Limb (tissue), 2 donors: ENCODE results near the gene SLFNL1.

Experiments used
- DNase-seq, 2 donors: peaks; one replicate each; pipeline ENCODE4 v3.0.0-alpha.2; 2016; ENCODE audit errors: extremely low spot score in 2 of 2

SLFNL1 gene

DNA sequence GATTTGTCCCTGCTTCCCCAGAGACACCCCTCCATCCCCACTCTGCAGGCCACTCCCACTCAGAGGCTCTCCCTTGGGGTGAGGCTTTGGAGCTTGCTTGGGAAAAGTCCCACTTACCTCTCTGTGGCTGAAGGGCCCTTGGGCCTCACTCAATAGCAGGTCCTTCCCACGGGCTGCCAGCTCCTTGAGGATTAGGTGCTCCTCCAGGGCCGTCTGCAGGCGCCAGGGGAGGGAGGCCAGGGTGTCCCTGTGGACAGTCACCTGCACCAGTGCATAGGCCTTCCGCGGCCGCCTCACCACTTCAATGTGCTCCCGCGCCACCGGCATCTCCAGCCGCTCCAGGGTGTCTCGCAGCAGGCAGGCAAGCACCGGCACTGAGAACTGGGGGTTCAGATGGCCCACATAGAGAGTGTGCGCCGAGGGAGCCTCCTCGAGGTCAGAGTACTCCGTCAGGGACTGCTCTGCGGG is 1.4 kb downstream of the SLFNL1 start:
- DNase-seq = no peak

DNA sequence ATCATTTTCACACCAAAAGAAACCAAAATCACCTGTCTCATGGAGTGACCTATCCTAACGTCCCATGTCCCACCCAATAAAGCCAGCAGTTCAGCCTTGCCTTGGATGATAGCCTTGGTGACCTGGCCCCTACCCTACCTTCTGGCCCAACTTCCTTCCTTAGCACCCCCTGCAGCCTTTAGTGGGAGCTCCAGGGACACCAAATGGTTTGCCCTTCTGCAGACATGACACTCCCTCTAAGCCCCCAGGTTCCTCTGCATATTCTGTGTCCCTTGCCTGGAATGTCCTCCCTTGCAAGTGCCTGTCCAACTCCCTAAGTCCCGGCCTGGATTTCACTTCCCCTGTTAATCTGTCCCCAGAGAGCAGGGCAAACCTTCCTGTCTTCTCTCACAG is 2.2 kb downstream of the SLFNL1 start:
- no peak for DNase-seq

DNA sequence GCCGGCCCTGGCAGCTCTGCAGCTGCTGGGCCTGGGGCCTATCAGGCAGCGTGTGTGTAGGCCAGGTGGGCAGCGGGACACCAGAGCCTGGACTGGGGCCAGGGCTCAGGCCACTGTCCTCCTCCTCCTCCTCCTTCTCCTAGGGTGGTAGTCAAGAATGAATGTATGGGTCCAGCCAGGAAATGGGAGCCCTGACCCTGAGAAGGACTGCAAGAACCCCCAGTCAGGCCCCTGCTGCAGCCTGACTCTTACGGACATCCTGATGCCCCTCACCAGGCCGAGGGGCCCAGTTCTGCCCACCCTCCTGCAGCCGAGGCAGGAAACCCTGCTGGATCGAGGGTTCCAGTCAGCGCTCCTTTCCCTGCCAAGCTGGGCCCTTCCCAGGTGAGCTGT is 3.5 kb downstream of the SLFNL1 start:
- DNase-seq = no peak

DNA sequence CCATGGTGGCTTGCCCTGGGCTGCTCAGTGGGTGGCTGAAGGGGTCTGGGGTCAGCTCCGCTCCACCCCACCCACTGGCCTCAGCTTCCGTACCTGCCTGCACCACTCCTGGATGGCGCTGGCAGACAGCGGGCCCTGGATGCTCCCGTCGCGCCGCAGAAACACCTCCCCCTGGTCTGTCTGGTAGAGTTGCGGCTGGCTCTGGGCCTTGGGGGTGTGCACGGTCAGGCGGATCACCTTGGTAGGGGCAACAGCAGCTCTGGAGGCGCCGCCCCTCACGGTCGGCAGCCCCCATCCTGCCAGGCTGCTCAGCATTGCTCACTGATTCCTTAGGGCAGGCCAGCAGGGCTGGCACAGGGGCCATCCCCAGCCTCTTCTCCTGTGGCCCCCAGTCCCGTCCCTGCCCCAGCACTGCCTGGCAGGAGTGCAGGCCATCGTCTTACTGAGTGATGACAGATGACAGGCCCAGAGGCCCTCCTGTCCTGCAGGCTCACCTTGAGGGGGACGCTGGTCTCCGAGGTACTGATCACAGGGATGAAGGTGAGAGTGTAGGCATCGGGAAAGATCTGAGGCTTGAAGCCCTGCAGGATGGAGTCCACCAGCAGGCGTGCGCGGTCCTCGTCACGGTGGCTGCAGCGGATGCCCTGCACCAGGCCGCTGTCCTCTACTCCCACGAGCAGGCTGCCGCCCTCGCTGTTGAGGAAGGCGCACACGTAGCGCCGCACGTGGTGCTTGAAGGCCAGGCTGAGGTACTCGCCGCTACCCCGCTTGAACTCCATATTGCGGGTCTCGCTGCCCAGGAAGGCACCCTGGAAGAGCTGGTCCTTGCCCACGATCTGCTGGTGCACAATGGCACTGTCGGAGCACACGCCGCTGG is 4.1 kb downstream of the SLFNL1 start:
- DNase-seq = no peak

DNA sequence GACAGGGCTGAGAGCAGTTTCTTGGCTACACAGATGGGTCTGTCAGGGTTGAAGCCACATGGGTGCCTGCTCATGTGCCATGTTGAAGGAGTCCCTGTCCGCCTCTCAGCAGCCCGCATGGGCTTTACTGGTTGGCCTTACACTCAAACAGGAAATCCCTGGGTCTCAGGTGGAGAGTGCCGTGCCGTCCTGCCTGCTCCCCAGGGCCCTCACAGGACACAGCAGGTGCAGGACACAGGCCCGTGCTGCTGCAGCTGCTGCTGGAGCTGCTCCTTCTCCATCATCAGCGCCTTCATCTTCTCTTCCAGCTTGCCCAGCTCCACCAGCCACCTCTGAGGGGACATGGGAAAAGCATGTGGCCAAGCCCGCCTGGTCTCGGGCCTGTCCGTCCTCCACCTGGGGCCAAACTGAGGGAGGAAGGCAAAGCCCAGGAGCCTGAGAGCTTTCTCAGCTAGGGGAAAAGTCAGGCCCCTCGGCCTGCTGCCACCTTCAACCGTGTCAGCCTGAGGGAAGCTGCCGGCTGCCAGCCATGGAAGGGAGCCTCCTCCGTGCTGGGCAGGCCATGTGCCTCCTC is 5.5 kb downstream of the SLFNL1 start:
- no peak for DNase-seq

DNA sequence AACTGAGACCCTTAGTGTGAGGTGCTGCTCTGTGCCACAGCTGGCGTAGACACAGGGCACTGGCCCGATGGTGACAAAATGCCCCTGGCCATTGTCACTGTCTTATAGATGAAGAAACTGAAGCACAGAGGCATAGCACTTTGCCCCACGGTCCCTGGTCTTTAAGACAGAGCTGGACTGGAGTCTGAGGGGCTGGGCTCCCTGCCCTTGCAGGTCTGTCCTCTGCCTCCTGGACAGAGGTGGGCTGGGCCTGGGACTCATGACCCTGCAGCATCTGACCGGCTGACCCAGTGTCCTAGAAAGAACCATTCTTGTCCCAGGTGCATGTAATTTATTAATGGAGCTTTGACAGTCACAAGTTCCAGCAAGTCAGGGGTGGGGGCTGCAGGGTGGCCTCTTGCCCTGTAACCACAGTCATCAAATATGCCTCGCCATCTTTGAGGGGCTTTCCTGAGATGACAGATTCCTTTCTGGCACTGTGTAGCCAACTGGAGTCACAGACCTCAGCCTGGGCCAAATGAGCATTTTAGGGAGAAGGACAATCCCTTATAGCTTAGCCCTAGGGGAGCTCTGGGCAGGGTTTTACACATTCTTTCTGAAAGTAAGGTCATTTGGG is 6.1 kb downstream of the SLFNL1 start:
- no peak for DNase-seq

DNA sequence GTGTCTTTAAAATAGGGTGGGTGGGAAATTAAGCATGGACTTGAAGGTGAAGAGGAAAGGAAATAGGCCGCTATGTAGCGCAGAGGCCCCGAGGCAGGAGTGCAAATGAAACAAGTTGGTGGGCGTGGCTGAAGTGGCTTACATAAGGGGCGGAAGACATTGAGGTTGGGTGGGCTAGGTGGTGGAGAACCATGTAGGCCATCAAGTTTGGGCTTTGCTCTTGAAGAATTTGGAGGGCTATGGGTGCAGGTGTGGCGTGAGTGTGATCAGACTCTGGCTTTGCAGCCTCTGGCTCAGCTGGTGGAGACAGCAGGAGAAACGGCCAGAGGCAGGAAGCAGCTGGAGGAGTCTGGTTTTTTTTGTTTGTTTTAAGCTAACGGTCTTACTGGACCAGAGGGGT is 6.7 kb downstream of the SLFNL1 start:
- no peak for DNase-seq

DNA sequence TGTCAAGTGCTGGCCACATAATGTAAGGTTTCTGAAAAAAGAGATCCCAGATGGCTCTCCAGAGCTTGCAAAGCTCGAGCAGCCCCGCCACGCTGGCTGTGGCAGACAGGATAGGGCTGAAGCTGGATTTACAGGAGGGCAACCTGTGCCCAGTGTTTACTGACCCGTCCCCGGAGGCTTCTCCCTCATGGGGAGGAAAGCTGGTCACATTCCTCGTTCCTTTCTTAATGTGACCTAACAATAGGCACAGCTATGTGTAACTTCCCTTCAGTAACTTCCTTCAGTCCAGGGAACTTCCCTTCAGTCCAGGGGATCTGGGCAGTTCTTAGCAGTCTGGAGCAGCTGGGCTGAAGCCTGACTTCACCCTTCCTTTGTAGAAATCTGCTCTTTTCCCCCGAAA is 7.7 kb downstream of the SLFNL1 start:
- no peak for DNase-seq

DNA sequence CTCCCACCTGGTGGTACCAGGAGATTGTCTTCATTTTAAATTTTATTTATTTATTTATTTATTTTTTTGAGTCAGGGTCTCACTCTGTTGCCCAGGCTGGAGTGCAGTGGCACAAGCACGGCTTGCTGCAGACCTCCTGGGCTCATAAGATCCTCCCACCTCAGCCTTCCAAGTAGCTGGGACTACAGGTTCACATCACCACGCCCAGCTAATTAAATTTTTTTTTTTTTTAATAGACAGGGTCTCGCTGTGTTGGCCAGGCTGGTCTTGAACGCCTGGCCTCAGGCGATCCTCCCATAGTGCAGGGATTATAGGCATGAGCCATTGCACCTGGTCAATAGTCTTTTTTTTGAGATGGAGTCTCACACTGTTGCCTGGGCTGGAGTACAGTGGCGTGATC is 8.5 kb downstream of the SLFNL1 start:
- no peak for DNase-seq

DNA sequence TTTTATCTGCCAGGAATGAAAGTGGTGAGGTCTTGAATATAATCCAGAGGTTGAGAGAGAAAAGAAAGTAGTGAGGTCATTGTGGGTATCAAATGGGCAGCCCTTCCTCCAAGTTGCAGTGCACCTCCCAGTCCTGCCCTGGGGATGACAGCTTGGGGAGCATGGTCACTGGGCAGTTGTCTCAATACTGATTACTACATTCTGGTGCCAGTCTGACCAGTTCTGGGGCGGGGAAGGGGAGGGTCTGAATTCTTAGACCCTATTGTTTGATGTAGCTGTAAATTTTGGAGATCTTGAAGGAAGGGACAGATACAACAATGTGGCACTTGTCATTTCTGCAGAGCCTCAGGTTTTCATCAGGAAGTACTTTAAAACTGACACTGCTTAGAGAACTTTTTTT is 11.2 kb downstream of the SLFNL1 start:
- DNase-seq = no peak

DNA sequence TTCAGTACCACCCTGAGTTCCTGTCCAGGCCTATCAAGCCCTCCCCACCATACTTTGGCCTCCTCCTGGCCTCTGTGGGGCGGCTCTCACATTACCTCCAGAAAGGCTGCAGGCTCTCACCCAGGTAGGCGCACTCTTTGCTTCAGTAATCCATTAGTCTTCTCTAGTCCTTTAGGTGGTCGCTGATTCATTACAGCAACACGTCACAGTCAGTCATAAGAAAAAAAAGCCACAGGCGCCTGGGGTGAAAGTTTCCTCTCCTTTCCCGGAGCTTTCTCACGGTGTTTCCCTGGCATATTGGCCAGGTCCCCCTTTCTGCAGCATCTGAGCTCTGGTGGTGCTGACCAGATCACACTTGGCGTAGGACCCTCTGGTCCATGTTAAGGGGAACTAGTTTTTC is 12.1 kb downstream of the SLFNL1 start:
- DNase-seq = no peak

DNA sequence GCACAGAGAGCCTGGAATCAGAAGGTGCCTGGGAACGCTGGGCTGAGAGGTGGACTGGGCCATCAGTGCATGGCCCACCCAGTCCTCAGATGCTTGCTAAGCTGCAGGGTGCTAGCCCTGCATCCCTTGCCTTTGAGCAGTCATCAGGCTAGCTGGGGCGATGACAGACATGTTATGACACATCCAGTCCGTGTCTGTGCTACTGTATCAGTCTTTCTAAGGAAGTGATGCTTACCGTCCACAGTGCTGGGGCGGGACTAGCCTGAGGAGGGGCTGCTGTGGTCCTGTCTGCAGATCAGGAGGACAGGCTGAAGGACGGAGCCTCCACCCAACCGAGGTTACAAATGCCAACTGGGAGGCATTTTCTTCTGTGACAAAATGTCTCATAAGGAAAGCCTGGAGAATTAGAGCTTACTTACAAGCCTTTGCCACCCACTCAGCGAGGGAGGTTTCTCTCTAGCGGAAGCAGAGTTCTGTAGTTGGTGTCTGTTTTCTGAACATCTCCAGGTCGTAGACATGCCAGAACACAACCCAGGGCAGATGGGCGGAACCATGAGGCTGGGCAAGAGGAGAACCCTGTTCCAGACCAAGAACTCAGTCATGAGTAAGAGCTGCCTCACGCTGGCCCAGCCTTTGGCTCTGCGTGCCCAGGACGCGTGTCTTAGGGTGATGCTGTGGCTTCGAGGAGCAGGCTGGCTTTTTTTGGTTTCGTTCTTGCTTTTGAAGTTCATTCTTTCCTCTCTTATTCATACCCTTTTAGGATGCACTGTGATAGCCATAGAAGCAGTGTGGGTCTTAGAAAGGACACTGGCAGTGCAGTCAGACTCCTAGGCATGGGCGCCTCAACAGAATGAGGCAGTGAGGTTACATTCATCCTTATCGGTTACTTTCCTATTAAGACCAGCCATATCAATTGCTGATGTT is 14.3 kb downstream of the SLFNL1 start:
- DNase-seq = no peak

DNA sequence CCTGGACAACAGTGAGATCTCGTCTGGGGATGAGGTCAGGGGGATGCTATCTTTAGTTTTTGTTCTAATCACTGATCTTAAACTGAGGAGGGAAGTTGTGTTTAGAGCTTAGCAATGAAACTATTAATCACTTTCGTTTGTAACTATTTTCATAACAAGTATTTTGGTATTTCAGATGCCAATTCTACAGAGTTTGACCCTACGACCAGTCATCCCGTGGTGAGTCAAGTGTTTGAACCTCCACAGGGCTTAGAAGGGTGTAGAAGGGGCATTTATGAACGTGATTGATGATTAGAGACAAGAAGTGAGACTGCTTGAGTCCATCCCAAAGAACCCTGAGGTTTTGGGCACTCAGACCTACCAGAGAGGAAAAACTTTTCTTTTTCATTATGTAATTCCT is 15.6 kb downstream of the SLFNL1 start:
- DNase-seq = no peak

DNA sequence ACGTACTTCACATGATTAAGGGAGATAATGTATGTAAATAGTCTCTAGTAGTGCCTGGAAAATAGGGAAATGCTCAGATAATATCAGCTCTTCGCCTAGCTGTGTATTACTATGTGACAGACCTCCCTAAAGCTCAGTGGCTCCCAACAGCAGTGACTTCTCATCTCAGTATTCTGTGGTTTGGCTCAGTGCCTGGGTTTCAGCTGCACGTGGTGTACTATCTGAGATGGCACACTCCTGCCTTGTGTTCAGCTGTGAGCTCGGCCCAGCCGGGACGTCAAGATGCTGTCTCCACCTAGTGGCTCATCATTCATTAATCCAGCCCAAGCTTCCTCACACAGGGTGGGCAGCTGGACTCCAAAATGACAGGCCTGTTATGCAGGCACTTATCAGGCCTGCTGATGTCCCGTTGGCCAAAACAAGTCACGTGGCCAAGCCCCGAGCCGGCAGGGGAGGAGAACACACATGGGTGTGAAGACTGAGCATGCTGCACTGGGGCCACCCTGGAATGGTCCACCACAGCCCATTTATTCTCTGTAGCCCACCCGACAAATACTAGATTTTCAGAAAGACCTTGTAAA is 17.8 kb downstream of the SLFNL1 start:
- peak; percentile 78 to 85 for DNase-seq

DNA sequence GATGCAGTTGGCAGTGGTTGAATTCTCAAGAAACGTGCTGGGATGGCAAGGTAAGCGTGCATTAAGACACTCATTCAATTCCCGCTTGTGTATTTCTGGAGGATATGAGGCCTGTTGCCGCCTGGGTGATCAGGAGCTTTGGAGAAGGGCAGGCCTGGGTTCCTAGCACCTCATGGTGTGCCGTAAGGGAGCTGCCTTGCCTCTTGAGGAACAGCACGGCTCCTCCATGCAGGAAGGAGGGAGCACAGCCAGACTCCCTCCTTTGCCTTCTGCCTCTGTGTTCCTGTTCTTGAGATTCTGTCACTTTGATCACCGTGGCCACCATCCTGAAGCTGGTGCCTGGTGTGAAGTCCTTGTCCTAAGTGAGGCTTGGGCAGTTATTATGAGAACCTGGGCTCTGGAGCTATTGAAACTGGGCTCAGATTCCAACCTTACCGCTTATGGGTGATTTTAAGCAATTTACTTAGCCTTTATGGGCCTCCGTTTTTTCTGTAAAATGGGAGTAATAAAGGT is 18.3 kb downstream of the SLFNL1 start:
- DNase-seq = no peak

DNA sequence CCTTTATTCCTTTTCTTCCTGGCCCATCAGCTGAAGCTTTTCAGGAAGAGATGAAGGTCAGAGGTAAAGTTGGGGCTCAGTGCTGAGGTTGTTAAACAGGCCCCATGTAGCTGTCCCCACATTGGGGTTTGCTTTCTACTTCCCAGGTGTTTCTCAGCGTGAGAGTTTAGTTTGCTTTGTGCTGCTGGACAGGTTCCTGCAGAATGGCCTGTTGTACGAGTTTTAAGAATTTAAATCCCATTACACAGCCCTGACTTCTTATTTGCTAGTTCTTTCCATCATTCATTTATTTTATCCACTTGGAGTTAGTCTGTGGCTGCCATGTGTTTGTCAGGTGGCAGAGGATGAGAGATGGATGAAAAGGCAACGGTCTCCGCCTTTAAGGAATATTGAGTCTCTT is 22.9 kb downstream of the SLFNL1 start:
- DNase-seq = no peak

DNA sequence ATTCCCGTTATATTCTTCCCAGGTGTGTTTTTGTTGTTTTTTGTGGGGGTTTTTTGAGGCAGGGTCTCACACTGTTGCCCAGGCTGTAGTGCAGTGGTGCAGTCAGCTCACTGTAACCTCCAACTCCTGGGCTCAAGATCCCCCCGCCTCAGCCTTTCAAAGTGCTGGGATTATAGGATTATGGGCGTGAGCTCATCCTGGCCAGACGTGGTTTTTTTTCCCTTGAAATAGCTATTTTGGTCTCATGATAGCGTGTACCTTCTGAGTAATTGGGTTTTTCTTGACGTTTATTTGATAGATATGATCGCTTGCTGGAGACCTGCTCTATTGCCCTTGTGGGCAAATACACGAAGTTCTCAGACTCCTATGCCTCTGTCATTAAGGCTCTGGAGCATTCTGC is 24.4 kb downstream of the SLFNL1 start:
- no peak for DNase-seq

DNA sequence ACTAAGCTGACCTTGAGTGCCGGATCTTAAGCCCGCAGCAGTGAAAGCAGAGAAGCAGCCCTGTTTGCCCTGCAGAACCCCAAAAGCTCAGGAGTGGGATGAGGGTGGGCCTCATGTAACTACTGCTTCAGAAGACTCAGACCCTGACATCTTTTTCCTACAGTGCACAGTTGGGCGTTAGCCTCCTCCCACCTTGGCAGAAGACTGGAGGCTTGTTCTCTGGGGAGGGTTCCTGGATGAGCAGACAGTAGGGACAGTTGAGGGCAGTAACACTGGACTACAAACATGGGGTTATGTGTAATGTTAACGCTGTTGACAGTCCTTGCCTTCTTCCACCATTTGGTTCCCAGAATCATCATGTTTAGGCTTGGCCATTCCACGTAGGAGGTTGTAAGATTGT is 32.5 kb downstream of the SLFNL1 start:
- DNase-seq = no peak

DNA sequence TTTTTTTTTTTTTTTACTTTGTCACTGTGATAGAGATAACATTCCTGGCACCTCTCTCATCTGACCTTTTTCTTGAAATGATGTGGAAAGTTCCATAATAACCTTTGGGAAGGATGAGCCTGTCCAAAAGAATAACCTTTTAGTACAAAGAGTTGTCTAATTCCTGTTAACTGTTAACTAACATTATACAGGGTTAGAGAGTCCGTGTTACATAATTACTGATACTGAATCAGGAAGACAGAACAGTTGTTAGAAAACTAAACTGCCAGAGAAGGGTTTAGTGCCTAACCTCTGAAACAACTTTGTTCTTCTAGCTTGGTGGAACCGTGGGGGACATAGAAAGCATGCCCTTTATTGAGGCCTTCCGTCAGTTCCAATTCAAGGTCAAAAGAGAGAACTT is 33.2 kb downstream of the SLFNL1 start:
- no peak for DNase-seq

DNA sequence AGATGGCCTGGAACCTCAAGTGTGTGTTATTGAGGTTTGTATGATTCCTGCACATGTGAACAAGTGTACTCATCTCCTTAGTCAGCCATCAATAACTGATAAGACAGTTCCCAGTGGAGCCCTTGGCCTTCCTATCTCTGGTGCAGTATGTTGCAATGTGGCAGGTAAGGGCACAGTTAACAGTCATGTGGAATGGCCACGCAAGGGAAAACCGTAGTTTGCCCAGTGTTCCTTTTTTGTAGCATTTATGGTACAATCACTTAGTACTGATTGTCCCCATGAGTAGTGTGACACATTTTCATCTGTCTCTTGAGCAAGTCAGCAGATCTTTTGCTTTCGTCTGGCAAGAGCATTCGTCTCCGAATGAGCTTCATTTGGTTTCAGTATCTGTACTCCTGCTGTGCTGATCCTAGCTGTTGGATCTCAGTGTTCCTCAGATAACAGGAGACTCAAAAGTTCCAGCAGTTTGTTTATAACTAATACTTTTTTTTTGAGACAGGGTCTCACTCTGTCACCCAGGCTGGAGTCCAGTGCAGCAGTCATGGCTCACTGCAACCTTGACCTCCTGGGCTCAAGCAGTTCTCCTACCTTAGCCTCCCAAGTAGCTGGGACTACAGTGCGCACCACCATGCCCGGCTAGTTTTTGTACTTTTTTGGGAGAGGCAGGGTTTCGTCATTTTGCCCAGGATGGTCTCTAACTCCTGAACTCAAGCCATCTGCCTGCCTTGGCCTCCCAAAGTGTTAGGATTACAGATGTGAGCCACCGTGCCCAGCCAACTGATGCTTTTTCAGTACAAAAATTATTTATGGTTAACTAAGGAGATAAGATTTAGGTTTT is 33.9 kb downstream of the SLFNL1 start:
- DNase-seq = no peak
